ACC112 (cell line): Measurements from ENCODE around the gene CFAP57.
"Not testable (repeated sequence)": the region's sequence is repeated elsewhere in the genome, so short reads cannot be mapped to it uniquely, and the experiment has no call there.

Experiments
- H2AFZ ChIP-seq: fragments of 200-600 bp; sonication (generic); one replicate; pipeline ENCODE4 v1.6.0; 2017; ENCODE audit warnings: antibody characterized with exemption, low read length; ENCODE audit not compliant: unreplicated experiment
- H3K27ac ChIP-seq: fragments of 200-600 bp; sonication (generic); 2 replicates; pipeline ENCODE4 v1.5.1; 2014; ENCODE audit warnings: low read depth, mild to moderate bottlenecking, antibody characterized with exemption, low read length, moderate library complexity
- H3K27me3 ChIP-seq: fragments of 200-600 bp; sonication (generic); 2 replicates; pipeline ENCODE4 v1.6.1; 2014; ENCODE audit warnings: mild to moderate bottlenecking, antibody characterized with exemption, low read length, moderate library complexity, mixed read lengths; ENCODE audit not compliant: insufficient read depth
- H3K36me3 ChIP-seq: fragments of 200-600 bp; sonication (generic); 2 replicates; pipeline ENCODE4 v1.6.1; 2016; ENCODE audit warnings: mild to moderate bottlenecking, antibody characterized with exemption, low read length, moderate library complexity, mixed read lengths; ENCODE audit not compliant: insufficient read depth
- H3K4me1 ChIP-seq: fragments of 200-600 bp; sonication (generic); one replicate; pipeline ENCODE4 v1.6.1; 2016; ENCODE audit warnings: low read length, mixed read lengths; ENCODE audit not compliant: insufficient read depth, unreplicated experiment, control insufficient read depth
- H3K4me3 ChIP-seq: fragments of 200-600 bp; sonication (generic); 2 replicates; pipeline ENCODE4 v1.5.1; 2014; ENCODE audit warnings: mild to moderate bottlenecking, low read depth, low read length
- H3K79me2 ChIP-seq: fragments of 200-600 bp; sonication (generic); one replicate; pipeline ENCODE4 v1.6.0; 2016; ENCODE audit warnings: low read length; ENCODE audit not compliant: control insufficient read depth, unreplicated experiment, insufficient read depth

The CFAP57 gene

DNA sequence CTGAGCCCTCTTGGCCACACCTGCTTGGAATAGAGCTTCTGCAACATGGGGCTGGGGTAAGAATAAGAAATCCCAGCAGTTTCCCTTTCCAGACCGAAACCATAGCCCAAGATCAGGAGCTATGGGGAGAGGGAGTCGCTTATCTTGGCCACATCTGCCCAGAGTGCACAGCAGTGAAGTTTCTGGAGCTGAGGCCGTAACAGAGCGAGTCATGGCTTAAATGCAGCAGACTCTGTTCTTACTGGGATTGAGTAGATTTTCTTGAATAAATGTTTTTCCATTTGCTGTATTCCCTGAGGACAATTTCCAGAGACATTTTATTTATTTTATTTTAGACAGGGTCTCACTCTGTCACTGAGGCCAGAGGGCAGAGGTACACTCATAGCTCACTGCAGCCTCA lies 33.5 kb downstream of the CFAP57 start:
- H3K27me3 ChIP-seq: no peaks in the 10 kb centered on the region
- no peaks in the 10 kb centered on the region for H3K79me2 ChIP-seq
- H2AFZ ChIP-seq: peak overlapping the region; percentile 14
- peak overlapping the region; percentile 96 for H3K27ac ChIP-seq
- no peak overlapping the region for H3K4me3 ChIP-seq
- peaks cover 28% of the 10 kb centered on the region for H3K4me1 ChIP-seq
- H3K36me3 ChIP-seq: 0 out of 2 replicates have a peak, but pooled peaks cover 2% of the 10 kb centered on the region

DNA sequence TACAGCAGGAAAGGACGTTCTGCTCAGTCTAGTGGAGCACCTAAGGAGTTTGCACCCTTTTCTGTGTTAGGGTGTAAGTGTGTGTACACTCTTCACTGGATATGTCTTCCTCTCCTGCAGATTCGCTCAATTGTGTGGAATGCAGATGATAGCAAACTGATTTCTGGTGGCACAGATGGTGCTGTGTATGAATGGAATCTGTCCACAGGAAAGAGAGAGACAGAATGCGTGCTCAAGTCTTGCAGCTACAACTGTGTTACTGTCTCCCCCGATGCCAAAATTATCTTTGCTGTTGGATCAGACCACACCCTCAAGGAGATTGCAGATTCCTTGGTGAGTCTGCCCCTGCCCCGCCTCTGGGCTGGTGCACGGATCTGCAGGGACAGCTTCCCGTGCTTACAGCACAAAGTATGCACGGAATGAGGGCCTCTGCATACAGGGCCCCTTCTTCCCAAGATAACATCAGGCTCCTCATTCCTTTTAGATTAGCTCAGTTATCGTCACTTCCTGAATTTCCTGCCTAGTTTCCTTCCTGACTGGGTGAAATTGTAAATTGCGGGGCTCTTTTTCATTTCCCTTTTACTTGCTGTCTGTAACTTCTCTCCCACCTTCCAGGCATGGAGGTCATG lies 34.6 kb downstream of the CFAP57 start:
- H3K4me1 ChIP-seq: peaks cover 28% of the 10 kb centered on the region
- H3K36me3 ChIP-seq: 0 out of 2 replicates have a peak, but pooled peaks cover 2% of the 10 kb centered on the region
- peak overlapping the region; percentile 28; the same call in 1 of the 2 replicates for H3K4me3 ChIP-seq
- no peaks in the 10 kb centered on the region for H3K27me3 ChIP-seq
- H2AFZ ChIP-seq: peak overlapping the region; percentile 4
- peak overlapping the region; percentile 96 for H3K27ac ChIP-seq
- H3K79me2 ChIP-seq: no peaks in the 10 kb centered on the region

DNA sequence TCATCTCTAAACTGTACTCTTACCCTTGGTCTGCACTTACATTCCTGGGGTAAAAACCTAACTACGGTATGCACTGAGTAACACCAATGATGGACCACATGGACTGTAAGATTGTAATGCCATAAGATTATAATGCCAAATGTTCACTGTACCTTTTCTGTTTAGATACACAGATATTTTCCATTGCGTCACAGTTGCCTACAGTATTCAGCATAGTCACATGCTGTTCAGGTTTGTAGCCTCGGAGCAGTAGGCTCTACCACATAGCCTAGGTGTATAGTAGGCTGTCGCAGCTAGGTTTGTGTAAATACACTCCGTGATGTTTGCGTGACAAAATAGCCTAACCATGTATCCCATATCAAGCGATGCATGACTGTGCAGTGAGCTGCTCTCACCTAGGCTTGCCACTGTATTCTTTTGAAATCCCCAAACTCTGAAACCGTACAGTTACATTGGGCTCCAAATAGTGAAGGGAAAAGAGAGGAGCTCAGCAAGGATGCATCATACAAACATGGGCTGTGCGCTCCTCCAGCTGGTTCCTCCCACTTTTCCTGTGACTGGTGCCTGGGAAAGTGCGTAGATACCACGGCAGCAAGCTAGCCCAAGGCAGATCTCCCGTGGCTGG lies 35.2 kb downstream of the CFAP57 start:
- H2AFZ ChIP-seq: no peak overlapping the region
- no peaks in the 10 kb centered on the region for H3K79me2 ChIP-seq
- H3K36me3 ChIP-seq: 0 out of 2 replicates have a peak, but pooled peaks cover 2% of the 10 kb centered on the region
- no peaks in the 10 kb centered on the region for H3K27me3 ChIP-seq
- peak overlapping the region; percentile 17; the same call in 1 of the 2 replicates for H3K4me3 ChIP-seq
- peaks cover 28% of the 10 kb centered on the region for H3K4me1 ChIP-seq
- peak overlapping the region; percentile 96 for H3K27ac ChIP-seq

- H3K4me3 ChIP-seq, H3K27me3 ChIP-seq, H3K79me2 ChIP-seq, H2AFZ ChIP-seq, H3K36me3 ChIP-seq, H3K27ac ChIP-seq: not testable (repeated sequence)
- H3K4me1 ChIP-seq: peaks cover 28% of the 10 kb centered on the region
These were observed 36.1 kb downstream of the CFAP57 start for GRCh38 chr1:43208277-43208676.

DNA sequence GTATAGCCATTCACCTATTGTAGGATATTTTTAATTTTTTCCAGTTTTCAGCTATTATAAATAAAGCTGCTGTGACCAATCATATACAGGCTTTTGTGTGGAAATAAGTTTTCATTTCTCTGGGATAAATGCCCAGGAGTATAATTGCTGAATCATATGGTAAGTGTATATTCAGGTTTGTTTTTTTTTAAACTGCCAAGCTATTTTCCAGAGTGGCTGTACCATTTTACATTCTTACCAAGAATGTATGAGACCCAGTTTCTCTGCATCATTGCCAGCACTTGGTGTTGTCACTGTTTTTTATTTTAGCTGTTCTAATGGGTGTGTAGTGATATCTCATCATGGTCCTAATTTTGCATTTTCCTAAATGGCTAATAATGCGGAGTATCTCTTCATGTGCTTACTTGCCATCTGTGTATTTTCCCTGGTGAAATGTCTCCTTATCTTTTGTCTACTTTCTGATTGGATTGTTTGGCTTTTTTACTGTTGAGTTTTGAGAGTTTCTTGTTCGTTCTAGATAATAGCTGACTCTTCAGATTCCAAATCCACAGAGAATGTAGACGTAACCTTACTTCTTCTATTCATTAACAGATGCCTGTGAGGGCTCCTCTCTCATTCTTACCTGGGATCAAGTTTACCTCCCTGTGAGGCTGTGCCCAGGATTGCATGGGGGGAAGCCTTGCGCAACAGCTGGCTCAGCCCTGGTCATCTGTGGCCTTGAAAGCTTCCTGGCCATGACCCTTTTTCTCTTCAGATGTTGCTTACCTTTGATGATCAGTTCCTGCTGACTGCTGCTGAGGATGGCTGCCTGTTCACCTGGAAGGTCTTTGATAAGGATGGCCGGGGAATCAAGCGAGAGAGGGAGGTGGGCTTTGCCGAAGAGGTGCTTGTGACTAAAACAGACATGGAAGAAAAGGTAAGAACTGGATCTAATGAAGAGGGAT lies 42.6 kb downstream of the CFAP57 start:
- no peaks in the 10 kb centered on the region for H3K79me2 ChIP-seq
- no peak overlapping the region for H2AFZ ChIP-seq
- H3K4me3 ChIP-seq: no peak overlapping the region
- no peak overlapping the region for H3K27ac ChIP-seq
- H3K4me1 ChIP-seq: no peaks in the 10 kb centered on the region
- H3K27me3 ChIP-seq: no peaks in the 10 kb centered on the region
- H3K36me3 ChIP-seq: no peaks in the 10 kb centered on the region

DNA sequence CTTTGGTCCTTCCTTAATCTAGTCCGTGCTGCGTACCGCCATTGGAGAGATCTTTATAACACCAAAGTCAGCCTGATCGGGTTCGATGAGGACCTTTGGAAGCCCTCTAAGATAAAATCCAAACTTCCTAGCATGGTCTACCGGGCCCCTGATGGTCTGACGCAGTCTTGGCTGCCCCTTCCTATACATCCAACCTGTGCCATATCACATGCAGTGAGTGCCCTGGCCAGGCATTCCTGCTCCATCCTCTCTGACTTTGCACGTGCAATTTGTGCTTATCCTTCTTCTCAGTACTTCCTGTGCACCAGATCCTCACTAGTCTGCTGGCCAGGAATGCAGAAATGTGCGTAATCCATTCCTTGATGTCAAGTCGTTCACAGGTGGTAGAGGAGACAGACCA lies 45.6 kb downstream of the CFAP57 start:
- no peak overlapping the region for H3K4me3 ChIP-seq
- no peaks in the 10 kb centered on the region for H3K36me3 ChIP-seq
- no peak overlapping the region for H3K27ac ChIP-seq
- no peaks in the 10 kb centered on the region for H3K27me3 ChIP-seq
- H3K79me2 ChIP-seq: no peaks in the 10 kb centered on the region
- no peak overlapping the region for H2AFZ ChIP-seq
- no peaks in the 10 kb centered on the region for H3K4me1 ChIP-seq

DNA sequence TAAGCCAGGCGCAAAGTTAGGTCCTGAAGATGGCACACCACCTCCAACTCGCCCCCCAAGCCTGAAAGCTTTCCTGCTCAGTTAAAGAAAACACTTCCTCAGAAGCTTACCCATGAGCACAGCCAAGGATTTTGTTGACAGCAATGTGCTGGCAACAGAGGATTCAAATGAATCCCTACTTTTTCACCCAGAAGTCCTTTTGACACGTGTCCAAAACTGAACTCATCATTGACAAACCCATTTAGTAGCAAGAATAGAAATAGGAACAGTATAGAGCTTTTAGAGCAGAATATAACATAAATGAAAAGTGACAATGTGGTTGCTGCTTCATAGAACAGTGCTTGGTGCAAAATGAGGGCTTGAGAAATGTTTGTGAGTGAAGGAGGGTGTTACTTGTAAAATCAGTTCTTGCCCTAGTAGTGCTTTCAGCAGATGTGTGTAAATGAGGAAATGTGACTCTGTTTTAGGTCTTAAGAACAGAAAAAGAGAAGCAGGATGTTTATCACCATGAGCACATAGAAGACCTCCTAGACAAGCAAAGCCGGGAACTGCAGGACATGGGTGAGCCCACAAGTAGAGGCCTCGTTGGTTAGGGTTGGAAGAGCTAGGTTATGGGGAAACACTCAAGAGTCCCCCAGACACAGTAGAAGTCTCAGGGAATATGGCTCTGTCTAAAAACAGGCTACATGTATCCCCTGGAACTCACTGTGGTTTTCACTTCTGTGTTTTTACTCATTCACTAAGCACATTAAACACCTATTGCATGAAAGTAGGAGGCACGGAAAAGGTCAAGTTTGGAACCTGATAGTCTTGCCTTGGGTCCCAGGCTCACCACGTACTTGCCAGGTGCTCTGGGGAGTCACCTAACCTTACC lies 49.0 kb downstream of the CFAP57 start:
- H3K79me2 ChIP-seq: no peaks in the 10 kb centered on the region
- H3K36me3 ChIP-seq: no peaks in the 10 kb centered on the region
- H2AFZ ChIP-seq: peak overlapping the region; percentile 45
- no peak overlapping the region for H3K27ac ChIP-seq
- H3K4me3 ChIP-seq: no peak overlapping the region
- H3K27me3 ChIP-seq: no peaks in the 10 kb centered on the region
- H3K4me1 ChIP-seq: no peaks in the 10 kb centered on the region

DNA sequence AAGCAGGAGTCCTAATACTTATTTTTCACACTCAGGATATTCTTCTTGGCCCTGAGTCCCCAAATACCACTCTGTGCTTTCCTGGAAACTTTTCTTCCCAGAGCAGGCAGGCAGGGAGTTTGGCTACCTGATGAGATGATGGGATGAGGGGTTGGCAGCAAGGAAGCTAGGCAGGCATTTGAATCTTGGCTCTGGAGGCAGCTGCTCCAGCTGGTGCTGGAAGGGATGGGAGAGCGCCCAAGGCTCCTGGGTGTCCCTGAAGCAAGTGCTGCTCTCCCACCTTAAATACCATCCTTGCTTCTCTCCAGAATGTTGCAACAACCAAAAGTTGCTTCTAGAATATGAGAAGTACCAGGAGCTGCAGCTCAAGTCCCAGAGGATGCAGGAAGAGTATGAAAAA lies 49.7 kb downstream of the CFAP57 start:
- no peaks in the 10 kb centered on the region for H3K27me3 ChIP-seq
- H3K27ac ChIP-seq: no peak overlapping the region
- H3K4me1 ChIP-seq: no peaks in the 10 kb centered on the region
- H2AFZ ChIP-seq: no peak overlapping the region
- no peaks in the 10 kb centered on the region for H3K79me2 ChIP-seq
- no peaks in the 10 kb centered on the region for H3K36me3 ChIP-seq
- no peak overlapping the region for H3K4me3 ChIP-seq

DNA sequence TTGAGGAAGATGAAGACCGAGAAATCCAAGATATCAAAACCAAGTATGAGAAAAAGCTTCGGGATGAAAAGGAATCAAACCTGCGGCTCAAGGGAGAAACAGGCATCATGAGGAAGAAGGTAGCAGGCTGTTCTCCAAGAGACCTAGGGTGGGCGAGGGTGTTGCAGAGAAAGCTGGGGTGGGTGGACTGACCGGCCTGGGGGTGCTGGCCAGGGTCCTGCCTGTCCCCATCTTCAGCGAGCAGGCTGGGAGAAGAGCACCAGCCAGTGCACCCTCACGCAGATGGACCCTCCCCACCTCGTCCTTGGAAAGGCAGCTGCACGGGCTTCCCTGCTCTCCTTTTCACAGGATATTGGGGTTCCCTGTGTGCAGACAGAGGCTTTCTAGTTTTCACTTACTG lies 50.7 kb downstream of the CFAP57 start:
- Histone ChIP-seq H3K27ac (no peak overlapping the region), H3K4me3 (no peak overlapping the region), H3K27me3 (no peaks in the 10 kb centered on the region), H3K4me1 (no peaks in the 10 kb centered on the region), H3K79me2 (no peaks in the 10 kb centered on the region), H2AFZ (no peak overlapping the region), H3K36me3 (no peaks in the 10 kb centered on the region)

- Histone ChIP-seq H3K36me3 (no peaks in the 10 kb centered on the region), H3K27me3 (no peaks in the 10 kb centered on the region), H3K4me1 (no peaks in the 10 kb centered on the region), H3K4me3 (no peak overlapping the region), H2AFZ (no peak overlapping the region), H3K79me2 (no peaks in the 10 kb centered on the region), H3K27ac (no peak overlapping the region)
These were observed 53.0 kb downstream of the CFAP57 start for GRCh38 chr1:43225168-43225567.
